ENCODE measurements around the gene NOS1AP. TPM values are rescaled to one million over a fixed set of nuclear protein-coding genes. Genes with fewer than 3 reads are reported as not detected.

Gene NOS1AP
- total RNA-seq, 4 donors from 2014 or later: 8.5 to 34.8 (median 14.1) TPM

GRCh38 chr1:162236201-162236600 is 166.7 kb downstream of the NOS1AP start:
- no peak for DNase-seq
- intact Hi-C loops (cut with DNase I; ENCODE audit: low total_unique reads): no loop called here
- H3K27ac ChIP-seq: no peak overlapping the region
- WGBS, 2 donors (ENCODE audit: low coverage in 1 of 2): 69 to 82% methylated on average over 3 of the region's 3 CpGs
- TF ChIP-seq POLR2AphosphoS5 (IDR thresholded peaks at IDR 0.05) (no peak), POLR2A (IDR thresholded peaks at IDR 0.05) (no peak), CTCF (IDR thresholded peaks at IDR 0.05) (no peak), EP300 (IDR thresholded peaks at IDR 0.05; ENCODE audit: low read depth) (no peak)
- no peaks in the 10 kb centered on the region for H3K9me3 ChIP-seq
- no peaks in the 10 kb centered on the region for H3K36me3 ChIP-seq
- no peaks in the 10 kb centered on the region for H3K4me1 ChIP-seq
- H3K4me3 ChIP-seq: no peak overlapping the region
- in situ Hi-C loops (cut with MboI; ENCODE audit: low pct_ligation_motif_present in 1 of 4, low pct_unique_long_range_greater_than_20kb in 1 of 4, low sequenced_read_pairs in 3 of 4): no loop called here
- no peaks in the 10 kb centered on the region for H3K27me3 ChIP-seq

- Histone ChIP-seq H3K36me3 (no peaks in the 10 kb centered on the region), H3K27ac (no peak overlapping the region), H3K27me3 (no peaks in the 10 kb centered on the region), H3K4me3 (no peak overlapping the region), H3K9me3 (no peaks in the 10 kb centered on the region), H3K4me1 (no peaks in the 10 kb centered on the region)
- TF ChIP-seq EP300 (IDR thresholded peaks at IDR 0.05; ENCODE audit: low read depth): no peak
- TF ChIP-seq POLR2AphosphoS5 (IDR thresholded peaks at IDR 0.05): no peak
- no peak for TF ChIP-seq POLR2A (IDR thresholded peaks at IDR 0.05)
- TF ChIP-seq CTCF (IDR thresholded peaks at IDR 0.05): no peak
- WGBS, 2 donors (ENCODE audit: low coverage in 1 of 2): 14 to 81% methylated on average over 1 to 2 of the region's 2 CpGs
- no peak for DNase-seq
- intact Hi-C loops (cut with DNase I; ENCODE audit: low total_unique reads) (no loop called here), in situ Hi-C loops (cut with MboI; ENCODE audit: low pct_ligation_motif_present in 1 of 4, low pct_unique_long_range_greater_than_20kb in 1 of 4, low sequenced_read_pairs in 3 of 4) (no loop called here)
Measured at GRCh38 chr1:162236618-162237017, 167.1 kb downstream of the NOS1AP start.

- TF ChIP-seq EP300 (IDR thresholded peaks at IDR 0.05; ENCODE audit: low read depth): no peak
- TF ChIP-seq POLR2AphosphoS5 (IDR thresholded peaks at IDR 0.05): no peak
- TF ChIP-seq CTCF (IDR thresholded peaks at IDR 0.05): no peak
- TF ChIP-seq POLR2A (IDR thresholded peaks at IDR 0.05): no peak
- 57% methylated on average over 4 of the region's 4 CpGs; no CpG with 5 or more reads in 1 of the 2 donors for WGBS, 2 donors (ENCODE audit: low coverage in 1 of 2)
- in situ Hi-C loops (cut with MboI; ENCODE audit: low pct_ligation_motif_present in 1 of 4, low pct_unique_long_range_greater_than_20kb in 1 of 4, low sequenced_read_pairs in 3 of 4): no loop called here
Measured at GRCh38 chr1:162240577-162240976, 171.1 kb downstream of the NOS1AP start.

GRCh38 chr1:162242804-162243203 is 173.3 kb downstream of the NOS1AP start:
- WGBS, 2 donors (ENCODE audit: low coverage in 1 of 2): 89 to 92% methylated on average over 4 to 6 of the region's 6 CpGs
- intact Hi-C loops (cut with DNase I; ENCODE audit: low total_unique reads): no loop called here
- Histone ChIP-seq H3K27ac (no peak overlapping the region), H3K4me1 (peaks cover 0 to 10% (median 7%) of the 10 kb centered on the region in 4 donors), H3K4me3 (no peak overlapping the region), H3K36me3 (no peaks in the 10 kb centered on the region), H3K27me3 (no peaks in the 10 kb centered on the region), H3K9me3 (no peaks in the 10 kb centered on the region)
- TF ChIP-seq POLR2AphosphoS5 (IDR thresholded peaks at IDR 0.05) (no peak), CTCF (IDR thresholded peaks at IDR 0.05) (no peak), POLR2A (IDR thresholded peaks at IDR 0.05) (no peak), EP300 (IDR thresholded peaks at IDR 0.05; ENCODE audit: low read depth) (no peak)
- in situ Hi-C loops (cut with MboI; ENCODE audit: low pct_ligation_motif_present in 1 of 4, low pct_unique_long_range_greater_than_20kb in 1 of 4, low sequenced_read_pairs in 3 of 4): no loop called here
- DNase-seq: no peak

More at GRCh38 chr1:162240577-162240976, 171.1 kb downstream of the NOS1AP start:
- no peak for DNase-seq
- H3K9me3 ChIP-seq: no peaks in the 10 kb centered on the region
- H3K4me3 ChIP-seq: no peak overlapping the region
- H3K27me3 ChIP-seq: no peaks in the 10 kb centered on the region
- no peaks in the 10 kb centered on the region for H3K36me3 ChIP-seq
- intact Hi-C loops (cut with DNase I; ENCODE audit: low total_unique reads): no loop called here
- H3K27ac ChIP-seq: no peak overlapping the region
- H3K4me1 ChIP-seq: no peaks in the 10 kb centered on the region

Measured in transverse colon (tissue), 4 donors.